Hepatocyte (in vitro differentiated cells): ENCODE data around the gene CLASP2.

Source experiments
- CTCF ChIP-seq: fragments of 200-600 bp; sonication (generic); IDR thresholded peaks from 2 replicates; pipeline ENCODE4 v1.5.1; 2016; ENCODE audit warnings: antibody characterized with exemption, mild to moderate bottlenecking; ENCODE audit not compliant: poor library complexity
- EZH2phosphoT487 ChIP-seq: fragments of 200-600 bp; sonication (generic); IDR thresholded peaks from one replicate; pipeline ENCODE4 v1.6.1; 2018; ENCODE audit warnings: antibody characterized with exemption, mild to moderate bottlenecking, low read depth, moderate library complexity; ENCODE audit not compliant: unreplicated experiment, severe bottlenecking

- no peak for TF ChIP-seq CTCF
- no peak for TF ChIP-seq EZH2phosphoT487
Measured at GRCh38 chr3:33751336-33751735, 33.3 kb upstream of the CLASP2 start.
